C4-2B (cell line): ENCODE data around the gene VCL.

ENCODE experiments used
- H3K27ac ChIP-seq: fragments of 450-650 bp; 2 replicates; pipeline ENCODE4 v1.5.1; 2017
- ZFX ChIP-seq: fragments of 450-650 bp; IDR thresholded peaks from 2 replicates; pipeline ENCODE4 v1.6.1; 2017
- TF ChIP-seq, protein P1 (sequence below): fragments of 450-650 bp; conservative IDR thresholded peaks from 2 replicates; pipeline ENCODE4 v1.5.1; 2017; ENCODE audit warnings: mild to moderate bottlenecking

VCL gene

DNA sequence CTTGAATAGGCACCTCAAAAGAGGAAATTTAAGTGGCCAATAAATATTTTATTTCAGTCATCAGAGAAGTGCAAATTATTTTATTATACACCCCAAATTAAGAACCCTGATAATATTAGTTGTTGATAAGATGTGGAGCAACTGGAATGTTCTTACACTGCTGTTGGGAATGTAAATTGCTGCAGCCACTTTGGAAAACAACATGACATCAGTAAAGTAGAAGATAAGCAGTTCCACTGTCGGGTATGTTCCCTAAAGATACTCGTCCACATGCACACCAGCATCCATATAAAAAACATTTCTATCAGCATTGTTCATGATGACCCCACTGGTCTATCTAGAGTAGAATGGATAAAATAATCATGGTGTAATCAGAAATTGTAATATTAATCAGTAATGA lies 46.5 kb downstream of the VCL start:
- TF ChIP-seq, protein P1, sequence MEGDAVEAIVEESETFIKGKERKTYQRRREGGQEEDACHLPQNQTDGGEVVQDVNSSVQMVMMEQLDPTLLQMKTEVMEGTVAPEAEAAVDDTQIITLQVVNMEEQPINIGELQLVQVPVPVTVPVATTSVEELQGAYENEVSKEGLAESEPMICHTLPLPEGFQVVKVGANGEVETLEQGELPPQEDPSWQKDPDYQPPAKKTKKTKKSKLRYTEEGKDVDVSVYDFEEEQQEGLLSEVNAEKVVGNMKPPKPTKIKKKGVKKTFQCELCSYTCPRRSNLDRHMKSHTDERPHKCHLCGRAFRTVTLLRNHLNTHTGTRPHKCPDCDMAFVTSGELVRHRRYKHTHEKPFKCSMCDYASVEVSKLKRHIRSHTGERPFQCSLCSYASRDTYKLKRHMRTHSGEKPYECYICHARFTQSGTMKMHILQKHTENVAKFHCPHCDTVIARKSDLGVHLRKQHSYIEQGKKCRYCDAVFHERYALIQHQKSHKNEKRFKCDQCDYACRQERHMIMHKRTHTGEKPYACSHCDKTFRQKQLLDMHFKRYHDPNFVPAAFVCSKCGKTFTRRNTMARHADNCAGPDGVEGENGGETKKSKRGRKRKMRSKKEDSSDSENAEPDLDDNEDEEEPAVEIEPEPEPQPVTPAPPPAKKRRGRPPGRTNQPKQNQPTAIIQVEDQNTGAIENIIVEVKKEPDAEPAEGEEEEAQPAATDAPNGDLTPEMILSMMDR: no peak
- TF ChIP-seq ZFX: no peak
- H3K27ac ChIP-seq: no peak overlapping the region

GRCh38 chr10:74047304-74047703 lies 49.4 kb downstream of the VCL start:
- TF ChIP-seq, protein P1: no peak
- TF ChIP-seq ZFX: no peak
- H3K27ac ChIP-seq: no peak overlapping the region

- TF ChIP-seq ZFX: no peak
- TF ChIP-seq, protein P1: no peak
Measured at GRCh38 chr10:74047871-74048270, 50.0 kb downstream of the VCL start.

GRCh38 chr10:74048433-74048832 lies 50.5 kb downstream of the VCL start:
- no peak for TF ChIP-seq ZFX
- TF ChIP-seq, protein P1: no peak
- H3K27ac ChIP-seq: no peak overlapping the region

More at GRCh38 chr10:74047871-74048270, 50.0 kb downstream of the VCL start:
- no peak overlapping the region for H3K27ac ChIP-seq

DNA sequence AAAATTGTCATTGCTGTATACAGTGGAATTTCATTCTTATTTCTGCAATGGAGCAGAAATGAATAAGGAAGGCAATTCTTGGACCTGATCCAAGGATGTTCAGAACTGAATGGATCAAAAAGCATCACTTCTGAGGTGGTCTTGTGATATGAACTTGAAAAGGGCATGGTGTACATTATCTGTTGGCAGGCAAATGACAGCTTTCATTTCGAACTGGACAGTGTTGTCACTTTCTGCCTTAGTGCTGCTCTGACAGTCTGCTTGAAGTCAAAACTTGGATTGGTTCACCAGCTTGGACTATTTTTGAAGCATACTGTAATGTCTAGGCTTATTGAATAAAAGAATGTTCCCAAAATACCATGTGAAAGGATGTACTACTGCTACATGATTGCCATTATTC lies 52.0 kb downstream of the VCL start:
- no peak for TF ChIP-seq ZFX
- TF ChIP-seq, protein P1: no peak
- no peak overlapping the region for H3K27ac ChIP-seq

GRCh38 chr10:74050653-74051052 lies 52.7 kb downstream of the VCL start:
- no peak overlapping the region for H3K27ac ChIP-seq
- TF ChIP-seq, protein P1: no peak
- no peak for TF ChIP-seq ZFX

- H3K27ac ChIP-seq: no peak overlapping the region
- TF ChIP-seq, protein P1: no peak
- TF ChIP-seq ZFX: no peak
Measured at GRCh38 chr10:74051736-74052342, 53.9 kb downstream of the VCL start.
